Neural progenitor cell (in vitro differentiated cells): Measurements from ENCODE around the gene KCNMB2. TPM values are rescaled to one million over a fixed set of nuclear protein-coding genes. Genes with fewer than 3 reads are reported as not detected.

Source experiments
- DNase-seq: peaks from one replicate; pipeline ENCODE4 v3.0.0-alpha.2; 2016; ENCODE audit warnings: low spot score
- H2AFZ ChIP-seq: fragments of 200-600 bp; sonication (generic); replicated peaks from 2 replicates; pipeline ENCODE4 v1.6.1; 2016; ENCODE audit warnings: antibody characterized with exemption
- H3F3A ChIP-seq: fragments of 200-600 bp; sonication (generic); 2 replicates; pipeline ENCODE4 v1.6.1; 2016; ENCODE audit warnings: antibody characterized with exemption, low read depth
- H3K27ac ChIP-seq: fragments of 200-600 bp; sonication (generic); 2 replicates; pipeline ENCODE4 v1.5.1; 2016; ENCODE audit warnings: mild to moderate bottlenecking
- H3K27me3 ChIP-seq: fragments of 200-600 bp; sonication (generic); 2 replicates; pipeline ENCODE4 v1.6.1; 2016; ENCODE audit warnings: mild to moderate bottlenecking, moderate library complexity
- H3K36me3 ChIP-seq: fragments of 200-600 bp; sonication (generic); 2 replicates; pipeline ENCODE4 v1.5.1; 2016
- H3K4me1 ChIP-seq: fragments of 200-600 bp; sonication (generic); 2 replicates; pipeline ENCODE4 v1.6.1; 2016; ENCODE audit warnings: mixed run types
- H3K4me2 ChIP-seq: fragments of 200-600 bp; sonication (generic); 2 replicates; pipeline ENCODE4 v1.6.1; 2016
- H3K4me3 ChIP-seq: fragments of 200-600 bp; sonication (generic); 2 replicates; pipeline ENCODE4 v1.5.1; 2016
- H3K79me2 ChIP-seq: fragments of 200-600 bp; sonication (generic); 2 replicates; pipeline ENCODE4 v1.6.1; 2016; ENCODE audit warnings: low read depth
- H3K9ac ChIP-seq: fragments of 200-600 bp; sonication (generic); 2 replicates; pipeline ENCODE4 v1.6.1; 2016
- H3K9me3 ChIP-seq: fragments of 200-600 bp; sonication (generic); 2 replicates; pipeline ENCODE4 v1.5.1; 2016; ENCODE audit warnings: low read depth
- H4K20me1 ChIP-seq: fragments of 200-600 bp; sonication (generic); 2 replicates; pipeline ENCODE4 v1.6.1; 2016; ENCODE audit warnings: low read depth
- H3K27ac Mint-ChIP-seq: 3 replicates; pipeline ENCODE4 v1.8.0; 2021; ENCODE audit warnings: mixed read lengths
- H3K27me3 Mint-ChIP-seq: 2 replicates; pipeline ENCODE4 v1.8.0; 2022; ENCODE audit warnings: low read depth, mild to moderate bottlenecking, inconsistent platforms, moderate library complexity, mixed read lengths; ENCODE audit not compliant: insufficient read depth
- H3K36me3 Mint-ChIP-seq: 3 replicates; pipeline ENCODE4 v1.8.0; 2021; ENCODE audit warnings: mixed read lengths
- H3K4me1 Mint-ChIP-seq: 3 replicates; pipeline ENCODE4 v1.8.0; 2021; ENCODE audit warnings: mixed read lengths
- H3K4me3 Mint-ChIP-seq: 3 replicates; pipeline ENCODE4 v1.8.0; 2021; ENCODE audit warnings: mild to moderate bottlenecking, moderate library complexity, mixed read lengths
- H3K9me3 Mint-ChIP-seq: 3 replicates; pipeline ENCODE4 v1.8.0; 2020; ENCODE audit warnings: mixed read lengths
- EZH2 ChIP-seq: fragments of 200-600 bp; sonication (generic); IDR thresholded peaks from 2 replicates; pipeline ENCODE4 v1.6.1; 2017; ENCODE audit warnings: antibody characterized with exemption, mild to moderate bottlenecking, moderate library complexity
- EZH2phosphoT487 ChIP-seq: fragments of 200-600 bp; sonication (generic); IDR thresholded peaks from 2 replicates; pipeline ENCODE4 v1.6.1; 2017; ENCODE audit warnings: antibody characterized with exemption
- total RNA-seq: library from RNA; depleted of rRNA; stranded (reverse); fragments of >200 nt; gene quantifications from 2 replicates; pipeline ENCODE4 v1.2.3, GENCODE V29; 2015; ENCODE audit warnings: low replicate concordance
- TF ChIP-seq, protein P1 (sequence below): fragments of 200-600 bp; sonication (generic); IDR thresholded peaks from 2 replicates; pipeline ENCODE4 v1.5.1; 2017; ENCODE audit warnings: antibody characterized with exemption, mild to moderate bottlenecking

KCNMB2 gene
- total RNA-seq, 1 donor from 2014 or later: not detected

DNA sequence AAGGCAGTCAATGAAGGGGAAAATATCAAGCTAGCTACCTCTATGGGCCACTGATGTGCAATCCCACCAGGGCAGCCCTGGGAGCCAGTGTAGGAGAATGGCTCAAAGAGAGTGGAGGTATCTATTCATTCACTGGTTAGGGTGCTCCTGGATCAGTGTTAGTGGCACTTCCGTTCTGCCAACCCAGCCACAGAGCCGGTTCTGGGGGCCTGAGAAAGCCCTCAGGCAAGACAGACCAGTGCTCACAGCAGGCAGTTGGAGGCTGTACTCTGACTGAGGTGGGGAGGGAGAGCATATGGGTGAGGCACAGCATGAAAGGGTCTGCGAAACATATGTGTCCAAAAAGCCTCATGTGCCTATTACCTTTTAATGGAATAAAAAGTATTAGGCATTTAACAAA lies 109.3 kb downstream of the KCNMB2 start:
- no peaks in the 10 kb centered on the region for H3F3A ChIP-seq
- no peak overlapping the region for H3K9ac ChIP-seq
- no peak overlapping the region for H3K4me2 ChIP-seq
- no peaks in the 10 kb centered on the region for H3K4me1 ChIP-seq
- H4K20me1 ChIP-seq: no peaks in the 10 kb centered on the region
- no peaks in the 10 kb centered on the region for H3K4me1 Mint-ChIP-seq
- no peaks in the 10 kb centered on the region for H3K27me3 ChIP-seq
- no peaks in the 10 kb centered on the region for H3K9me3 ChIP-seq
- no peak overlapping the region for H3K4me3 ChIP-seq
- H3K4me3 Mint-ChIP-seq: no peak overlapping the region
- H3K36me3 Mint-ChIP-seq: no peaks in the 10 kb centered on the region
- H3K79me2 ChIP-seq: no peaks in the 10 kb centered on the region
- H3K9me3 Mint-ChIP-seq: no peaks in the 10 kb centered on the region
- no peak overlapping the region for H2AFZ ChIP-seq
- TF ChIP-seq EZH2 (no peak), EZH2phosphoT487 (no peak)
- TF ChIP-seq, protein P1, sequence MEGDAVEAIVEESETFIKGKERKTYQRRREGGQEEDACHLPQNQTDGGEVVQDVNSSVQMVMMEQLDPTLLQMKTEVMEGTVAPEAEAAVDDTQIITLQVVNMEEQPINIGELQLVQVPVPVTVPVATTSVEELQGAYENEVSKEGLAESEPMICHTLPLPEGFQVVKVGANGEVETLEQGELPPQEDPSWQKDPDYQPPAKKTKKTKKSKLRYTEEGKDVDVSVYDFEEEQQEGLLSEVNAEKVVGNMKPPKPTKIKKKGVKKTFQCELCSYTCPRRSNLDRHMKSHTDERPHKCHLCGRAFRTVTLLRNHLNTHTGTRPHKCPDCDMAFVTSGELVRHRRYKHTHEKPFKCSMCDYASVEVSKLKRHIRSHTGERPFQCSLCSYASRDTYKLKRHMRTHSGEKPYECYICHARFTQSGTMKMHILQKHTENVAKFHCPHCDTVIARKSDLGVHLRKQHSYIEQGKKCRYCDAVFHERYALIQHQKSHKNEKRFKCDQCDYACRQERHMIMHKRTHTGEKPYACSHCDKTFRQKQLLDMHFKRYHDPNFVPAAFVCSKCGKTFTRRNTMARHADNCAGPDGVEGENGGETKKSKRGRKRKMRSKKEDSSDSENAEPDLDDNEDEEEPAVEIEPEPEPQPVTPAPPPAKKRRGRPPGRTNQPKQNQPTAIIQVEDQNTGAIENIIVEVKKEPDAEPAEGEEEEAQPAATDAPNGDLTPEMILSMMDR: no peak
- DNase-seq: no peak
- H3K27me3 Mint-ChIP-seq: peaks cover 2% of the 10 kb centered on the region
- no peak overlapping the region for H3K27ac ChIP-seq
- no peaks in the 10 kb centered on the region for H3K36me3 ChIP-seq
- H3K27ac Mint-ChIP-seq: no peak overlapping the region

DNA sequence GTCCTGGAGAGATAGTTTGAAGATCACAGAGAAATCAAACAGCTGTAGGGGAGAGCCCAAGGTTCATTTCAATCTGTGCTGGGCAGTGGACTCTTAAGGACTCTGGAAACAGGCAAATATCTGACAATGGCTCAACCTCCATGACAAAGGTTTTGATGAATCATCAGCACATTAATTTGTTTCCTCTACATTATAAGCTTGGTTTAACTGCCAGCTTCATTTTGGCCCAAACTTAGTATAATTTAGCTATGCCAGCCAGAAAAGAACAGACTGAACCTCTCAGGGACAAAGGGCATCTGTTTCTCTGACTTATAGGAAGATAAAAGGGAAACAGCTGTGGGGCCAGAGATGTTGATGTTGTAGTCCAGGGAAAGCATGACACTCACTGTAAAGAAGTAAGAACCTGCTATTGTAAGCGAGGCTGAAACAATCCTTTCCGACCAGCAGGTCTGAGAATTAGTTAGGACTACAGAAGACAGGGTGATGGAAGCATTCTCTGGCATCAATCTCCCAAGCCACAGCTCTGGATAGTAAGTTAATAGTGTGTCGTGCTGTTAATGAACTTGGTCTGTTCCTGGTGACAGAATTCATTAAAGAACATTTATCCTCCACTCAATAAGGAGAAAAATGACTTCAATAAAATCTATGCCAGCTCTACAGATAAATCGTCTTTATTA lies 110.1 kb downstream of the KCNMB2 start:
- H3F3A ChIP-seq: no peaks in the 10 kb centered on the region
- Mint-ChIP-seq H3K4me1 (no peaks in the 10 kb centered on the region), H3K36me3 (no peaks in the 10 kb centered on the region), H3K27ac (no peak overlapping the region), H3K4me3 (no peak overlapping the region), H3K9me3 (no peaks in the 10 kb centered on the region), H3K27me3 (peaks cover 2% of the 10 kb centered on the region)
- DNase-seq: no peak
- no peaks in the 10 kb centered on the region for H3K4me1 ChIP-seq
- no peak overlapping the region for H3K4me2 ChIP-seq
- H3K27ac ChIP-seq: no peak overlapping the region
- no peaks in the 10 kb centered on the region for H3K27me3 ChIP-seq
- TF ChIP-seq EZH2 (no peak), EZH2phosphoT487 (no peak)
- TF ChIP-seq, protein P1: no peak
- H3K4me3 ChIP-seq: no peak overlapping the region
- H3K9ac ChIP-seq: no peak overlapping the region
- no peaks in the 10 kb centered on the region for H3K36me3 ChIP-seq
- H3K9me3 ChIP-seq: no peaks in the 10 kb centered on the region
- no peaks in the 10 kb centered on the region for H4K20me1 ChIP-seq
- no peaks in the 10 kb centered on the region for H3K79me2 ChIP-seq
- H2AFZ ChIP-seq: no peak overlapping the region

DNA sequence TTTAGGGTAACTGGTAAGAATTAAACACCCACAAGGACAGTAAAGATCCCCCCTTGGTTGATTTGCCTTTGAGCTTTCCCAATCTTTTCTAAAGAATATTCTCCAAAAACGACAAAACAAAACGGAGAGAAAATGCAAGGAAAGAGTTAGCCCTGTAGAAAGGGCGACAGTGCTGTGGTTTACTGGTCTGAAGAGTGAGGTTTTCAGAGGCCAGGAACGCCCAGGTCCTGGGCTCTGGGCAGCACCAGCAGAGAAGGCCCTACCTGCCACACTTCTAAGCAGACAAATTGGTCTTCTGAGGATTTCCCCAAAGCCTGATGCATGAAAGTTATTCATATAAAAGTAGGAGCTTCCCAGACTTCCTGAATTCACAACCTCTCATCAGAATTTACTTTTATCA lies 119.3 kb downstream of the KCNMB2 start:
- Mint-ChIP-seq H3K9me3 (no peaks in the 10 kb centered on the region), H3K4me3 (no peak overlapping the region), H3K36me3 (no peaks in the 10 kb centered on the region), H3K27me3 (no peaks in the 10 kb centered on the region), H3K27ac (no peak overlapping the region), H3K4me1 (no peaks in the 10 kb centered on the region)
- no peak overlapping the region for H2AFZ ChIP-seq
- no peak overlapping the region for H3K4me2 ChIP-seq
- no peaks in the 10 kb centered on the region for H3K36me3 ChIP-seq
- DNase-seq: no peak
- no peaks in the 10 kb centered on the region for H3F3A ChIP-seq
- H4K20me1 ChIP-seq: no peaks in the 10 kb centered on the region
- no peak overlapping the region for H3K9ac ChIP-seq
- TF ChIP-seq EZH2phosphoT487 (no peak), EZH2 (no peak)
- TF ChIP-seq, protein P1: no peak
- no peaks in the 10 kb centered on the region for H3K9me3 ChIP-seq
- H3K79me2 ChIP-seq: no peaks in the 10 kb centered on the region
- H3K27me3 ChIP-seq: no peaks in the 10 kb centered on the region
- no peaks in the 10 kb centered on the region for H3K4me1 ChIP-seq
- H3K27ac ChIP-seq: no peak overlapping the region
- H3K4me3 ChIP-seq: no peak overlapping the region
